ENCODE measurements around the gene IP6K3. TPM values are rescaled to one million over a fixed set of nuclear protein-coding genes. Genes with fewer than 3 reads are reported as not detected.

The IP6K3 gene
- total and polyA plus RNA-seq, 5 donors from 2014 or later: not detected

- Histone ChIP-seq H3K4me3 (ENCODE audit: low read depth, low read length) (no peak overlapping the region), H3K36me3 (ENCODE audit: control insufficient read depth, insufficient read depth, low read length) (peaks cover 87% of the 10 kb centered on the region), H3K9me3 (ENCODE audit: control insufficient read depth in 2 of 2, low read length in 2 of 2) (no peaks in the 10 kb centered on the region), H3K27ac (ENCODE audit: insufficient read depth, low read length, poor library complexity, severe bottlenecking) (no peak overlapping the region), H3K4me1 (ENCODE audit: control insufficient read depth, insufficient read depth, low read length, poor library complexity, severe bottlenecking) (no peaks in the 10 kb centered on the region), H3K27me3 (ENCODE audit: control insufficient read depth, insufficient read depth, low read length) (no peaks in the 10 kb centered on the region)
- no peak overlapping the region for H3K27ac Mint-ChIP-seq
- DNase-seq (no peak), ATAC-seq (ENCODE audit: low read depth in 2 of 2) (no peak)
- H3K9me3 Mint-ChIP-seq: peaks cover 0 to 1% (median 0%) of the 10 kb centered on the region in 7 donors
- no peaks in the 10 kb centered on the region for H3K27me3 Mint-ChIP-seq
- peaks cover 50% of the 10 kb centered on the region for H3K36me3 Mint-ChIP-seq
- no peak overlapping the region for H3K4me3 Mint-ChIP-seq
- H3K4me1 Mint-ChIP-seq: peaks cover 5 to 9% (median 6%) of the 10 kb centered on the region in 4 donors
Measured at GRCh38 chr6:33777398-33778388, 31.0 kb upstream of the IP6K3 start.

- Histone ChIP-seq H3K27me3 (ENCODE audit: control insufficient read depth, insufficient read depth, low read length) (no peaks in the 10 kb centered on the region), H3K27ac (ENCODE audit: insufficient read depth, low read length, poor library complexity, severe bottlenecking) (no peak overlapping the region), H3K9me3 (ENCODE audit: control insufficient read depth in 2 of 2, low read length in 2 of 2) (no peaks in the 10 kb centered on the region), H3K4me3 (ENCODE audit: low read depth, low read length) (no peak overlapping the region), H3K36me3 (ENCODE audit: control insufficient read depth, insufficient read depth, low read length) (peaks cover 85% of the 10 kb centered on the region), H3K4me1 (ENCODE audit: control insufficient read depth, insufficient read depth, low read length, poor library complexity, severe bottlenecking) (peaks cover 3% of the 10 kb centered on the region)
- Mint-ChIP-seq H3K4me3 (no peak overlapping the region), H3K36me3 (peaks cover 48% of the 10 kb centered on the region), H3K27ac (no peak overlapping the region), H3K4me1 (peaks cover 5 to 17% (median 8%) of the 10 kb centered on the region in 4 donors), H3K9me3 (no peaks in the 10 kb centered on the region), H3K27me3 (no peaks in the 10 kb centered on the region)
- no peak for ATAC-seq (ENCODE audit: low read depth in 2 of 2)
- no peak for DNase-seq
Measured at GRCh38 chr6:33776764-33777163, 30.1 kb upstream of the IP6K3 start.

GRCh38 chr6:33776186-33776585, 29.5 kb upstream of the IP6K3 start:
- H3K4me3 ChIP-seq (ENCODE audit: low read depth, low read length): no peak overlapping the region
- H3K4me1 ChIP-seq (ENCODE audit: control insufficient read depth, insufficient read depth, low read length, poor library complexity, severe bottlenecking): peaks cover 9% of the 10 kb centered on the region
- Mint-ChIP-seq H3K36me3 (peaks cover 48% of the 10 kb centered on the region), H3K27ac (no peak overlapping the region), H3K27me3 (no peaks in the 10 kb centered on the region), H3K4me1 (peaks cover 5 to 22% (median 10%) of the 10 kb centered on the region in 4 donors), H3K9me3 (no peaks in the 10 kb centered on the region), H3K4me3 (no peak overlapping the region)
- no peaks in the 10 kb centered on the region for H3K27me3 ChIP-seq (ENCODE audit: control insufficient read depth, insufficient read depth, low read length)
- no peak for ATAC-seq (ENCODE audit: low read depth in 2 of 2)
- no peak for DNase-seq
- peaks cover 79% of the 10 kb centered on the region for H3K36me3 ChIP-seq (ENCODE audit: control insufficient read depth, insufficient read depth, low read length)
- no peaks in the 10 kb centered on the region for H3K9me3 ChIP-seq (ENCODE audit: control insufficient read depth in 2 of 2, low read length in 2 of 2)
- no peak overlapping the region for H3K27ac ChIP-seq (ENCODE audit: insufficient read depth, low read length, poor library complexity, severe bottlenecking)

- Mint-ChIP-seq H3K27me3 (no peaks in the 10 kb centered on the region), H3K27ac (no peak overlapping the region), H3K9me3 (no peaks in the 10 kb centered on the region), H3K4me1 (peaks cover 0 to 21% (median 11%) of the 10 kb centered on the region in 4 donors), H3K4me3 (no peak overlapping the region), H3K36me3 (peaks cover 42% of the 10 kb centered on the region)
- H3K27ac ChIP-seq (ENCODE audit: insufficient read depth, low read length, poor library complexity, severe bottlenecking): no peak overlapping the region
- H3K9me3 ChIP-seq (ENCODE audit: control insufficient read depth in 2 of 2, low read length in 2 of 2): no peaks in the 10 kb centered on the region
- H3K4me3 ChIP-seq (ENCODE audit: low read depth, low read length): no peak overlapping the region
- DNase-seq (no peak), ATAC-seq (ENCODE audit: low read depth in 2 of 2) (no peak)
- H3K4me1 ChIP-seq (ENCODE audit: control insufficient read depth, insufficient read depth, low read length, poor library complexity, severe bottlenecking): peaks cover 10% of the 10 kb centered on the region
- H3K36me3 ChIP-seq (ENCODE audit: control insufficient read depth, insufficient read depth, low read length): peaks cover 65% of the 10 kb centered on the region
- H3K27me3 ChIP-seq (ENCODE audit: control insufficient read depth, insufficient read depth, low read length): no peaks in the 10 kb centered on the region
Measured at GRCh38 chr6:33774774-33775173, 28.1 kb upstream of the IP6K3 start.

DNA sequence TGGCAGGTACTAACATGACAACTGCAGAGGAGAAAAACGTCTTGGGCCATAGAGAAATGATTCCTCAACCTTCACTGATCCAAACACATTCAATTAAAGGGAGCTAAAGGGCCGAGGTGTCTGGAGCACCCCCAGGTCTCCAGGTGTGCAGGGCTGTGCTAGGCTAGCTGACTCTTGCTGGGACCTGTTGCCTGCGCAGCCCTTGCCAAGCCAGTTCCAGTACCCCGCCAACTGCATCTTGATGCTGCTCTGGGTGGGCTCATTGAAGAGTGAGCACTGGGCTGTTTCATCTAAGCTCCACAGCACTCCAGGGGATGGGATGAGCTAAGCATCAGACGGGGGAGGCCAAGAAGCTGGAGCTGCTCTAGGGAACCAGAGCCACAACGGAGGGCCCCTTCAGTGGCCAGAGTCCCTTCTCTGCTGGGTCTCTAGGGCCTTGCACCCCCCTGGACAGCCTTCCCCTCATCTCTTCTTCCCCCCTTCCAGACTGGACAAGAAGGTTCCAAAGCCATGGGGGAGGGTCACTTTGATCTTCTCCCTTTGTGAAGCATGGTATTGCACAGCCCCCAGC, 26.3 kb upstream of the IP6K3 start:
- peaks cover 0 to 22% (median 13%) of the 10 kb centered on the region in 4 donors for H3K4me1 Mint-ChIP-seq
- Histone ChIP-seq H3K27ac (ENCODE audit: insufficient read depth, low read length, poor library complexity, severe bottlenecking) (no peak overlapping the region), H3K4me1 (ENCODE audit: control insufficient read depth, insufficient read depth, low read length, poor library complexity, severe bottlenecking) (peaks cover 10% of the 10 kb centered on the region), H3K36me3 (ENCODE audit: control insufficient read depth, insufficient read depth, low read length) (peaks cover 47% of the 10 kb centered on the region), H3K27me3 (ENCODE audit: control insufficient read depth, insufficient read depth, low read length) (no peaks in the 10 kb centered on the region), H3K4me3 (ENCODE audit: low read depth, low read length) (no peak overlapping the region), H3K9me3 (ENCODE audit: control insufficient read depth in 2 of 2, low read length in 2 of 2) (no peaks in the 10 kb centered on the region)
- no peak overlapping the region for H3K27ac Mint-ChIP-seq
- ATAC-seq (ENCODE audit: low read depth in 2 of 2): no peak
- H3K4me3 Mint-ChIP-seq: no peak overlapping the region
- no peaks in the 10 kb centered on the region for H3K9me3 Mint-ChIP-seq
- peaks cover 34% of the 10 kb centered on the region for H3K36me3 Mint-ChIP-seq
- no peak for DNase-seq
- no peaks in the 10 kb centered on the region for H3K27me3 Mint-ChIP-seq

- no peaks in the 10 kb centered on the region for H3K27me3 ChIP-seq (ENCODE audit: control insufficient read depth, insufficient read depth, low read length)
- Mint-ChIP-seq H3K9me3 (no peaks in the 10 kb centered on the region), H3K36me3 (peaks cover 29% of the 10 kb centered on the region), H3K4me1 (peaks cover 0 to 22% (median 13%) of the 10 kb centered on the region in 4 donors), H3K27ac (peak overlapping the region in 2 of 3 donors; percentile 46 to 74), H3K27me3 (no peaks in the 10 kb centered on the region), H3K4me3 (no peak overlapping the region)
- no peak overlapping the region for H3K4me3 ChIP-seq (ENCODE audit: low read depth, low read length)
- DNase-seq (no peak), ATAC-seq (ENCODE audit: low read depth in 2 of 2) (no peak)
- peaks cover 10% of the 10 kb centered on the region for H3K4me1 ChIP-seq (ENCODE audit: control insufficient read depth, insufficient read depth, low read length, poor library complexity, severe bottlenecking)
- no peak overlapping the region for H3K27ac ChIP-seq (ENCODE audit: insufficient read depth, low read length, poor library complexity, severe bottlenecking)
- H3K36me3 ChIP-seq (ENCODE audit: control insufficient read depth, insufficient read depth, low read length): peaks cover 40% of the 10 kb centered on the region
- H3K9me3 ChIP-seq (ENCODE audit: control insufficient read depth in 2 of 2, low read length in 2 of 2): no peaks in the 10 kb centered on the region
Measured at GRCh38 chr6:33772082-33772830, 25.6 kb upstream of the IP6K3 start.

DNA sequence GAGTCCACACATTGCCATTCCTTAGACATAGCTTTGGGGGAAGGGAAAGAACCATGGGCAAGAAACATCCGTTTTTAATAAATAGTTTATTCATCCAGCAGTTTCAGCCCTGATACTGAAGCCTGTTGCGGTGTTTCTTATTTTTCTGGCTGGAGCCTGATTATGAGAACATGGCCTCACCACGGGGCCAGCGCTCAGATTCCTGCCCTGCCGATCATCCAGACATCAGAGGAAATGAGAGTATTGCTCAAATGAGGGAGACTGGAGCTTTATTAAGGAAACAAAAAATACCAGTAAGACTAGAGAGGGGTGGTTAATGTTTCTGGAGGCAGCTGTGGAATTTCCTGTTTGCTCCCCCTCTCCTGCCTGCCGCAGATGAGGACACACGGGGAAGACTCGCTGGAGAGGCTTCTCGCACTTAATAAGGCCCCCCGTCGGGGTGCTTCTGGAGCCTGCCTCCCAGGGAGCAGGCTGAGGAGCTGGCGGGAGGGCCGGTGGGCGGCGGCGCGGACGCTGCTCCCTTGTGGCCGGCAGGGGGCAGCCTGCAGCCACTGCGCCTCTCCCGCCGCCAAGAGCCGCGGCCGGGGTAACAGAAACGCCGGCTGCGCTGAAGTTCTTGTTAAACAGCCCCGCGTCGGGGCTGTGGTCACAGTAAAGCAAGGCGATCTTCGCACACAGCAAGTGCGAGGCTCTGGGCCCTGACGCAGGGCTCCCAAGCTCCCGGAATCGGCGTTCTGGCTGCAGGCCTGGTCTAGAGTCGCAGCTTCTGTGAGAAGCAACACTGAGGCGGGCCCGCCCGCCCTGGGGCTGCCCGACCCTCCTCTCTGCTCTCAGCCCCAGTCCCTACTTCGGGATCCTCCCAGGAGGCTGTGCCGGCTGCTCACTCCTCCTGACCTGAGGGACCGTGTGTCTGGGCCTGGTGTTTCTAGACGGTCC, 24.7 kb upstream of the IP6K3 start:
- Histone ChIP-seq H3K27ac (ENCODE audit: insufficient read depth, low read length, poor library complexity, severe bottlenecking) (no peak overlapping the region), H3K4me3 (ENCODE audit: low read depth, low read length) (no peak overlapping the region), H3K27me3 (ENCODE audit: control insufficient read depth, insufficient read depth, low read length) (no peaks in the 10 kb centered on the region), H3K36me3 (ENCODE audit: control insufficient read depth, insufficient read depth, low read length) (peaks cover 32% of the 10 kb centered on the region), H3K9me3 (ENCODE audit: control insufficient read depth in 2 of 2, low read length in 2 of 2) (no peaks in the 10 kb centered on the region), H3K4me1 (ENCODE audit: control insufficient read depth, insufficient read depth, low read length, poor library complexity, severe bottlenecking) (peaks cover 10% of the 10 kb centered on the region)
- Mint-ChIP-seq H3K27me3 (no peaks in the 10 kb centered on the region), H3K27ac (peak overlapping the region in 2 of 3 donors; percentile 67 to 91), H3K9me3 (no peaks in the 10 kb centered on the region), H3K4me3 (no peak overlapping the region), H3K4me1 (peaks cover 0 to 22% (median 13%) of the 10 kb centered on the region in 4 donors), H3K36me3 (peaks cover 23% of the 10 kb centered on the region)
- ATAC-seq (ENCODE audit: low read depth in 2 of 2) (peak; percentile 62 to 73), DNase-seq (peak; percentile 36 to 72 (median 62))
